WERI-Rb-1 (cell line): Measurements from ENCODE around the gene SPOCD1.

Experiments used
- DNase-seq: peaks from one replicate; pipeline ENCODE4 v3.0.0-alpha.2; 2020
- H3K27ac ChIP-seq: fragments of 250-450 bp; sonication (Bioruptor Pico); 2 replicates; pipeline ENCODE4 v1.5.1; 2020; ENCODE audit warnings: mild to moderate bottlenecking, moderate library complexity
- H3K27me3 ChIP-seq: fragments of 250-450 bp; sonication (Bioruptor Pico); 2 replicates; pipeline ENCODE4 v1.5.1; 2021; ENCODE audit warnings: mild to moderate bottlenecking, low read depth, moderate library complexity; ENCODE audit not compliant: insufficient read depth, severe bottlenecking
- H3K36me3 ChIP-seq: fragments of 250-450 bp; sonication (Bioruptor Pico); 2 replicates; pipeline ENCODE4 v1.5.1; 2020; ENCODE audit warnings: mild to moderate bottlenecking, moderate library complexity
- H3K4me3 ChIP-seq: 2 replicates; pipeline ENCODE4 v1.5.1; 2011; ENCODE audit warnings: low read depth, mild to moderate bottlenecking, control low read depth, low read length
- H3K9me3 ChIP-seq: fragments of 250-450 bp; sonication (Bioruptor Pico); 2 replicates; pipeline ENCODE4 v1.5.1; 2021; ENCODE audit warnings: mild to moderate bottlenecking, moderate library complexity; ENCODE audit not compliant: severe bottlenecking
- TF ChIP-seq, protein P1 (sequence below): IDR thresholded peaks from 2 replicates; pipeline ENCODE4 v1.5.1; 2011; ENCODE audit warnings: low read depth, mild to moderate bottlenecking, control low read depth, inconsistent platforms, low read length

The SPOCD1 gene

DNA sequence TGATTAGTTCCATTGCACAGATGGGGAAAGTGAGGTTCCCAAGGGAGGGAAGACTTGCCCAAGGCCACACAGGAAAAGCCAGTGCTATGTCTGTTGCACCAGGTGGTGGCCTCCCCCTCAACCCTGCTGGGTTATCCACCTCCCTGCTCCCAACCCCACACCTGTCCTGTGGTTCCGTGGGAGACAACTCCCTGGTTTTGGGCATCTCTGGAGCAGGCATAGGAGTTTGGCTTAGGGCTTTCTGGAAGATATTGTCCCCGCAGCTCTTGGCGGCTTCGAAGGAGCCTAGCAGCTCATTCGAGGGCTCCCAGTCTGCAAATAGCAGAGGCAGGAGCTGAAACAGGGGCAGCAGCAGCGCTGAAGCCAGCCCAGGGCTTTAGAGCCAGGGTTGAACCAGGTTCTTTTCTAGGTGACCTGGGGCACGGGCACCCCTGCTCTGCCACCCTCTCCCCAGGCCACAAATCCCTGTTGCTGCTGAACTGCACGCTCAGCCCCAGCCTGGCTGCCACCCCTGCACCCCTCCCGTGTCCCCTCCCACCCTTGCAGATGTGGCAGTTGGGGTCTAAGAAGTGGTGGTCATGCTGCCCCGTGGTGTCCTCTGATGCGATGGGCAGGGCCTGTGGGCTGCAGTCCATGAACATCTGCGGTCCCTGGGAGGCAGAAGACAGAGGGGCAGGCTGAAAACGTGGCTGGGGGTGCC, 22.1 kb downstream of the SPOCD1 start:
- no peak overlapping the region for H3K27ac ChIP-seq
- no peak overlapping the region for H3K4me3 ChIP-seq
- H3K36me3 ChIP-seq: no peaks in the 10 kb centered on the region
- TF ChIP-seq, protein P1, sequence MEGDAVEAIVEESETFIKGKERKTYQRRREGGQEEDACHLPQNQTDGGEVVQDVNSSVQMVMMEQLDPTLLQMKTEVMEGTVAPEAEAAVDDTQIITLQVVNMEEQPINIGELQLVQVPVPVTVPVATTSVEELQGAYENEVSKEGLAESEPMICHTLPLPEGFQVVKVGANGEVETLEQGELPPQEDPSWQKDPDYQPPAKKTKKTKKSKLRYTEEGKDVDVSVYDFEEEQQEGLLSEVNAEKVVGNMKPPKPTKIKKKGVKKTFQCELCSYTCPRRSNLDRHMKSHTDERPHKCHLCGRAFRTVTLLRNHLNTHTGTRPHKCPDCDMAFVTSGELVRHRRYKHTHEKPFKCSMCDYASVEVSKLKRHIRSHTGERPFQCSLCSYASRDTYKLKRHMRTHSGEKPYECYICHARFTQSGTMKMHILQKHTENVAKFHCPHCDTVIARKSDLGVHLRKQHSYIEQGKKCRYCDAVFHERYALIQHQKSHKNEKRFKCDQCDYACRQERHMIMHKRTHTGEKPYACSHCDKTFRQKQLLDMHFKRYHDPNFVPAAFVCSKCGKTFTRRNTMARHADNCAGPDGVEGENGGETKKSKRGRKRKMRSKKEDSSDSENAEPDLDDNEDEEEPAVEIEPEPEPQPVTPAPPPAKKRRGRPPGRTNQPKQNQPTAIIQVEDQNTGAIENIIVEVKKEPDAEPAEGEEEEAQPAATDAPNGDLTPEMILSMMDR: no peak
- no peaks in the 10 kb centered on the region for H3K9me3 ChIP-seq
- peak; percentile 6 for DNase-seq
- no peaks in the 10 kb centered on the region for H3K27me3 ChIP-seq

DNA sequence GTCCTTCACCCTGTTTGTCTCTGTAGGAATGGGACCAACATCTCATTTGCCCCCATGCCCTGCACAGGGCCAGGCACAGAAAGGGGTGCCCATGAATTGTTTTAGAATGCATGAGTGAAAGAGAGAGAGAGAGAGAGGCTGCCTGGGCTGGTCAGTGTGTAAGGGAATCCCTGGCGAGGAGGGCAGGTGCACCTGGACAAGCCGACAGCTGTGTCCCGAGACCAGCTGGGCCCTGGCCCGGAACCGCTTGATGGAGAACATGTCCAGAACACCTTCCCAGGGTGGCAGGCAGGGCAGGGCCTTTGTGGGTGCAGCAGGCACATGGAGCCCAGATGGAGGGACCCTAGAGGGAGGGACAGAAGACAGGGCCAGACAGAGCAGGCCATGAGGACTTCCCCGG, 22.7 kb downstream of the SPOCD1 start:
- TF ChIP-seq, protein P1: no peak
- no peaks in the 10 kb centered on the region for H3K9me3 ChIP-seq
- DNase-seq: peak; percentile 5
- H3K27ac ChIP-seq: no peak overlapping the region
- no peaks in the 10 kb centered on the region for H3K27me3 ChIP-seq
- no peaks in the 10 kb centered on the region for H3K36me3 ChIP-seq
- no peak overlapping the region for H3K4me3 ChIP-seq

DNA sequence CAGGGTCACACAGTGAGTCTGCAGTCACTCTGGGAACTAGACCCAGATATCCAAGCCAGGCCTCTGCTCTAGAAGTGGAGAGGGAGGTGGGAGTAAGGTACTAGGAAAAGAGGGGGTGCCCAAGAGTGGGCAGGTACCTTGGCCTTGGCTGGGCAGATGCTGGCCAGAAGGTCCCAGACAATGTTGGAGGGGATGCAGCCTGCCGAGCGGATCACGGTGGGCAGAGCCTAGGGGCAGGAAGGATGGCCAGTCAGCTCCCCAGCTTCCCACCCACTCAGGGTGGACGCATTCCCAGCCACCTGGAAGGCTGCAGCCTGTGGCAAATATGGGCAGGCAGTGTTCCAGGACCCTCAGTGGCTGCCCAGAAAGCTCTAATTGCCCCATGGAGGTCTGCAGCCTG, 23.3 kb downstream of the SPOCD1 start:
- Histone ChIP-seq H3K27me3 (no peaks in the 10 kb centered on the region), H3K4me3 (no peak overlapping the region), H3K27ac (no peak overlapping the region), H3K9me3 (no peaks in the 10 kb centered on the region), H3K36me3 (no peaks in the 10 kb centered on the region)
- TF ChIP-seq, protein P1: no peak
- peak; percentile 2 for DNase-seq

DNA sequence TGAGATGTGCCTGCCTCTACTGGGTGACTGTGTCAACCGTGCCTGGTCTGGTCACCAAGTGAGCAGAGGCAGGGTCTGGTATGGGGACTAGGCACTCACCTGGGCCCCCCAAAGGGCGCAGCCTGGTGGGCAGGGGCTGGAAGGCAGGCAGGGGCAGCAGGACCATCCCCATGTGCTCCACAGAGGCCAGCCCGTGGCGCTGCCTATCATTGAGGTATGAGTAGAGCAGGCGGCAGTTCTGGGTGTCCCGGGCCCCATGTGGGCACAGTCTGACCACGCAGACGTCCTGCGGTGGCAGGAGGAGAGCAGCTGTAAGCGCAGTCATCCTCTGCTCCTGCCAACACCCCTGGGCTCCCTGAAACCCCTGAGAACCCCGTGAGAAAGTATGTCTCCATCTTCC, 23.7 kb downstream of the SPOCD1 start:
- H3K9me3 ChIP-seq: no peaks in the 10 kb centered on the region
- H3K27me3 ChIP-seq: no peaks in the 10 kb centered on the region

DNA sequence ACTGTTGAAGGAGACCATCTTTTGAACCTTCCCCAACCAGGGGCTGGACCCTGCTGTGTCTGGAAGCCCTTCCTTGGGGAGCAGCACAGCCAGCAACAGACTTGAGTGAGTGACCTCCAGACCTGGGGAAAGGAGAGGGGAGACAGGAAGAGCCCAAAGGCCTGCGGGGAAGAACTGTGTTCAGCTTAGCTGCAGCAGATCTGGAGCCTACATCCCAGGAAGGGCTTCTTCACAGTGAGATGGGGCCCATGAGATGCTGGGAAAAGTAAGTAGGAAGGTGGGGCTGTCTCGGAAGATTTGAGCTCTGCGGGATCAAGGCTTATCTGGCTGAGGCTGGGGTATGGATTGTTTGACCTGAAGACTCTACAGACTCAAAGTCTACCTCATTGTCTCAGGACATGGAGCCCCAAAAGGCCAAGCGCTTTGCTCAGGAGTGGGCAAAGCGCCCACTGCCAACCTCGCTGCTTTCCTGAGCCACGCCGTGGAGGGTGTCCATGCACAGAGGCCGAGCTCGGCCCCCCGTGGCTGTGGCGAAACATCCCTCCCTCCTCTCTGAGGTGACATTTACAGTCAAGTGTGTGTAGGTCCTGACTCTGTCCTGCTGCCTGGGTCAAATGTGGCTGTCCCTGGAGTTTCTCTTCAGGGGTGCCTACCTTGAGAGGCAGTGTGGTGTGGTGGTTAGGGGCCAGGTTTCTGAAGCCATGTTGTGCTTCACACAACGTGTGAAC, 24.5 kb downstream of the SPOCD1 start:
- TF ChIP-seq, protein P1: no peak

More for the DNA sequence above, 23.7 kb downstream of the SPOCD1 start:
- TF ChIP-seq, protein P1: no peak
- Histone ChIP-seq H3K4me3 (no peak overlapping the region), H3K36me3 (no peaks in the 10 kb centered on the region), H3K27ac (no peak overlapping the region)
- peak; percentile 3 for DNase-seq

More for the DNA sequence above, 24.5 kb downstream of the SPOCD1 start:
- Histone ChIP-seq H3K27ac (no peak overlapping the region), H3K27me3 (no peaks in the 10 kb centered on the region), H3K4me3 (no peak overlapping the region), H3K36me3 (no peaks in the 10 kb centered on the region), H3K9me3 (no peaks in the 10 kb centered on the region)
- peak; percentile 4 for DNase-seq
